HepG2 (cell line): Measurements from ENCODE around the gene RIC3. TPM values are rescaled to one million over a fixed set of nuclear protein-coding genes. Genes with fewer than 3 reads are reported as not detected.

Experiments
- ATAC-seq: fragments of 200-7000 bp; cut with Tn5 transposase; 3 replicates; pipeline ENCODE4 v1.9.1; 2020; ENCODE audit warnings: mild to moderate bottlenecking, moderate library complexity
- BruUV-seq: library from RNA; stranded (reverse); fragments of 400-500 nt; replicated peaks from 2 replicates; lab custom pipeline; 2021; lab: Mats Ljungman, UMichigan
- CTCF ChIA-PET: fragments of 300-600 bp; formaldehyde crosslinking; extraction: SDS; loops from one replicate; lab custom pipeline; 2021; ENCODE audit warnings: low total read pairs, inconsistent platforms, low intra/inter-chr PET ratio; lab: Yijun Ruan, JAX
- POLR2A ChIA-PET: fragments of 350-600 bp; sonication (Branson Sonifier 250); formaldehyde crosslinking; loops from one replicate; lab custom pipeline; 2020; ENCODE audit warnings: antibody characterized with exemption, inconsistent platforms; lab: Yijun Ruan, JAX
- DNase-seq: peaks from one replicate; pipeline ENCODE4 v3.0.0-alpha.2; 2015; ENCODE audit warnings: low spot score
- FAIRE-seq: peaks from 3 replicates; lab custom pipeline; 2011; peaks lifted over from hg19 to GRCh38; lab: Jason Lieb, UNC
- H2AFZ ChIP-seq: one replicate; pipeline ENCODE4 v1.6.1; 2011; ENCODE audit warnings: low read length, inconsistent platforms
- H3K27ac ChIP-seq: fragments of 300-600 bp; 3 replicates; pipeline ENCODE4 v1.8.0; 2011; ENCODE audit warnings: mixed run types, mild to moderate bottlenecking, mixed read lengths, low read length, inconsistent platforms; ENCODE audit not compliant: insufficient read depth; ENCODE audit errors: extremely low read length
- H3K27me3 ChIP-seq, 2 experiments: fragments of 200-600 bp in 1 of 2; 2 replicates in 1 of 2; 3 replicates in 1 of 2; pipeline versions ENCODE4 v1.6.0 to v1.8.0; 2011; ENCODE audit warnings: low read length in 2 of 2, mild to moderate bottlenecking in 2 of 2, moderate library complexity in 2 of 2, inconsistent platforms in 1 of 2; ENCODE audit not compliant: insufficient read depth in 2 of 2, control insufficient read depth in 1 of 2
- H3K36me3 ChIP-seq, 2 experiments: fragments of 200-600 bp in 1 of 2; replicated peaks in 1 of 2; 2 replicates in 1 of 2; 3 replicates in 1 of 2; pipeline versions ENCODE4 v1.5.1 to v1.8.0; 2011; ENCODE audit warnings: low read length in 2 of 2, inconsistent platforms in 1 of 2; ENCODE audit not compliant: insufficient read depth in 2 of 2, control insufficient read depth in 1 of 2
- H3K4me1 ChIP-seq: 2 replicates; pipeline ENCODE4 v1.5.1; 2012; ENCODE audit warnings: low read length, inconsistent platforms; ENCODE audit not compliant: insufficient read depth
- H3K4me2 ChIP-seq: 2 replicates; pipeline ENCODE4 v1.6.0; 2011; ENCODE audit warnings: low read depth, low read length, inconsistent platforms
- H3K4me3 ChIP-seq, 3 experiments: fragments of 200-600 bp in 1 of 3; sonication (generic), shearing (Covaris generic) in 1 of 3; replicated peaks in 1 of 3; 2 replicates each; pipeline ENCODE4 v1.5.1; 2011 to 2016; ENCODE audit warnings: low read length in 3 of 3, inconsistent platforms in 2 of 3, low read depth in 2 of 3, mild to moderate bottlenecking in 2 of 3, control low read depth in 1 of 3, mixed read lengths in 1 of 3; ENCODE audit not compliant: insufficient read depth in 1 of 3
- H3K79me2 ChIP-seq: one replicate; pipeline ENCODE4 v1.6.1; 2011; ENCODE audit warnings: low read length, inconsistent platforms; ENCODE audit not compliant: insufficient read depth
- H3K9ac ChIP-seq: 2 replicates; pipeline ENCODE4 v1.6.0; 2011; ENCODE audit warnings: mild to moderate bottlenecking, low read depth, low read length, inconsistent platforms; ENCODE audit not compliant: insufficient read depth
- H3K9me3 ChIP-seq: 2 replicates; pipeline ENCODE4 v1.5.1; 2012; ENCODE audit warnings: mild to moderate bottlenecking, low read length
- H4K20me1 ChIP-seq: 2 replicates; pipeline ENCODE4 v1.6.0; 2011; ENCODE audit warnings: inconsistent platforms, mild to moderate bottlenecking, low read length, moderate library complexity; ENCODE audit not compliant: insufficient read depth
- KMT2A ChIP-seq: sonication (generic); formaldehyde crosslinking; IDR thresholded peaks from 2 replicates; pipeline ENCODE4 v1.4.0; 2020; ENCODE audit warnings: missing genetic modification reagents
- NAIF1 ChIP-seq: sonication (generic); formaldehyde crosslinking; IDR thresholded peaks from 2 replicates; pipeline ENCODE4 v1.5.0; 2020; ENCODE audit warnings: mild to moderate bottlenecking, missing genetic modification reagents, borderline replicate concordance
- NCOA1 ChIP-seq: sonication (generic); formaldehyde crosslinking; IDR thresholded peaks from 2 replicates; pipeline ENCODE4 v1.9.0; 2021; ENCODE audit warnings: missing genetic modification reagents
- RFX3 ChIP-seq: IDR thresholded peaks from 2 replicates; pipeline ENCODE4 v1.6.1; 2016; ENCODE audit warnings: missing biosample characterization, missing genetic modification reagents
- SALL2 ChIP-seq: sonication (generic); formaldehyde crosslinking; IDR thresholded peaks from 2 replicates; pipeline ENCODE4 v1.8.1; 2023; ENCODE audit warnings: mild to moderate bottlenecking, missing genetic modification reagents, inconsistent platforms
- ZBTB40 ChIP-seq, 2 experiments: fragments of 450-650 bp in 1 of 2; sonication (generic) in 1 of 2; formaldehyde crosslinking in 1 of 2; IDR thresholded peaks; 2 replicates each; pipeline versions ENCODE4 v1.6.1 to v1.8.0; 2016 to 2022; ENCODE audit warnings: antibody characterized with exemption in 1 of 2, mild to moderate bottlenecking in 1 of 2, missing genetic modification reagents in 1 of 2
- ZNF543 ChIP-seq: sonication (generic); formaldehyde crosslinking; IDR thresholded peaks from 2 replicates; pipeline ENCODE4 v1.4.0; 2020; ENCODE audit warnings: mild to moderate bottlenecking, missing genetic modification reagents
- ZNF672 ChIP-seq: sonication (generic); formaldehyde crosslinking; IDR thresholded peaks from 2 replicates; pipeline ENCODE4 v1.8.1; 2022; ENCODE audit warnings: missing genetic modification reagents
- ZNF883 ChIP-seq: sonication (generic); formaldehyde crosslinking; IDR thresholded peaks from 2 replicates; pipeline ENCODE4 v1.5.1; 2020; ENCODE audit warnings: mild to moderate bottlenecking, missing genetic modification reagents; ENCODE audit errors: not compliant biosample characterization
- WGBS: methylation state at CpG from one replicate; pipeline ENCODE4 v1.1.6; 2017; ENCODE audit warnings: low lambda C conversion rate; 5-methylcytosine and 5-hydroxymethylcytosine counted together
- in situ Hi-C: cut with HindIII; loops from 2 replicates; pipeline ENCODE4 v1.10.0; 2017; ENCODE audit warnings: low pct_unique_long_range_greater_than_20kb; ENCODE audit not compliant: extremely low pct_ligation_motif_present
- intact Hi-C: fragments of 100-400 bp; cut with micrococcal nuclease; formaldehyde crosslinking; loops from one replicate; pipeline ENCODE4 v1.10.0; 2022; ENCODE audit not compliant: unreplicated experiment
- polyA plus RNA-seq, 8 experiments: library from polyadenylated mRNA; depleted of rRNA in 3 of 8; stranded (reverse) in 7 of 8; unstranded in 1 of 8; fragments of >200 nt; fragmentation: Illumina TruSeq in 4 of 8; extraction: Trizol in 4 of 8; gene quantifications; 2 replicates each; pipeline versions ENCODE4 v1.2.1 to v1.2.3, GENCODE V29; 2011 to 2016; ENCODE audit warnings: low read depth in 4 of 8, missing spikeins in 1 of 8, mixed read lengths in 1 of 8; ENCODE audit not compliant: insufficient read depth in 1 of 8
- total RNA-seq, 5 experiments: library from RNA; depleted of rRNA; stranded (reverse); fragments of >200 nt; fragmentation: Illumina TruSeq; extraction: Trizol; gene quantifications; 2 replicates each; pipeline ENCODE4 v1.2.3, GENCODE V29; 2016; ENCODE audit warnings: low read depth in 1 of 5
- TF ChIP-seq, protein P1 (sequence below): sonication (generic); formaldehyde crosslinking; IDR thresholded peaks from 2 replicates; pipeline ENCODE4 v1.8.1; 2023; ENCODE audit warnings: missing genetic modification reagents, mild to moderate bottlenecking, borderline replicate concordance

The RIC3 gene
- total and polyA plus RNA-seq, 2 of the 13 experiments (the other 11 are each of a cell fraction or from before 2014, with no cell fraction given), result not detected

GRCh38 chr11:8098879-8099278 lies 69.9 kb downstream of the RIC3 start:
- no peak overlapping the region for H3K4me3 ChIP-seq
- peaks cover 3 to 8% of the 10 kb centered on the region in 2 experiments; a peak in 3 of 5 replicates for H3K36me3 ChIP-seq
- FAIRE-seq (no peak), ATAC-seq (no peak), DNase-seq (no peak)
- H3K9me3 ChIP-seq, result no peaks in the 10 kb centered on the region
- ChIA-PET CTCF (interaction anchor here (1.2 to 1.6 kb wide), 4 partner anchors 64 to 94 kb away, joined by 4 to 25 read pairs (median 12); no protein-coding TSS in a partner anchor), POLR2A (interaction anchor here (1.4 kb wide), 1 partner anchor 92 kb away, joined by 4 read pairs; no protein-coding TSS in a partner anchor)
- no peak overlapping the region for H3K4me2 ChIP-seq
- no peaks in the 10 kb centered on the region for H3K79me2 ChIP-seq
- intact Hi-C loops (loop anchor here (1.0 to 10.0 kb wide), 4 partner anchors 66 to 1002 kb away; no protein-coding TSS in a partner anchor), in situ Hi-C loops (loop anchor here (5.0 to 10.0 kb wide), 2 partner anchors 67 to 94 kb away; no protein-coding TSS in a partner anchor)
- 88% methylated on average over 4 of the region's 6 CpGs for WGBS
- no peak overlapping the region for H3K27ac ChIP-seq
- no peaks in the 10 kb centered on the region for H3K27me3 ChIP-seq
- H2AFZ ChIP-seq, result no peak overlapping the region
- BruUV-seq, result no TSS peak
- no peaks in the 10 kb centered on the region for H4K20me1 ChIP-seq
- no peaks in the 10 kb centered on the region for H3K4me1 ChIP-seq
- no peak overlapping the region for H3K9ac ChIP-seq
- TF ChIP-seq NCOA1 (CRISPR knock-in tag) (no peak), ZNF543 (CRISPR knock-in tag) (no peak), SALL2 (CRISPR knock-in tag) (no peak), ZNF883 (CRISPR knock-in tag) (no peak), ZNF672 (CRISPR knock-in tag) (no peak), ZBTB40 (IDR thresholded peaks at IDR 0.05) (no peak), ZBTB40 (CRISPR knock-in tag; IDR thresholded peaks at IDR 0.05) (no peak), NAIF1 (CRISPR knock-in tag) (no peak), RFX3 (CRISPR knock-in tag) (no peak), KMT2A (CRISPR knock-in tag) (no peak)
- TF ChIP-seq, protein P1, sequence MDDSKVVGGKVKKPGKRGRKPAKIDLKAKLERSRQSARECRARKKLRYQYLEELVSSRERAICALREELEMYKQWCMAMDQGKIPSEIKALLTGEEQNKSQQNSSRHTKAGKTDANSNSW (CRISPR knock-in tag), result no peak
